Astrocyte (in vitro differentiated cells and primary cell): ENCODE measurements around the gene DEPDC7. TPM values are rescaled to one million over a fixed set of nuclear protein-coding genes. Genes with fewer than 3 reads are reported as not detected.

ENCODE experiments used
- DNase-seq: peaks from one replicate; pipeline ENCODE4 v3.0.0-alpha.2; 2010; ENCODE audit warnings: low read depth
- FAIRE-seq: peaks from 2 replicates; lab custom pipeline; 2011; peaks lifted over from hg19 to GRCh38; lab: Jason Lieb, UNC
- H2AFZ ChIP-seq: 2 replicates; pipeline ENCODE4 v1.6.0; 2012; ENCODE audit warnings: low read depth, low read length, inconsistent platforms
- H3K27ac ChIP-seq: 2 replicates; pipeline ENCODE4 v1.5.1; 2011; ENCODE audit warnings: low read depth, low read length, inconsistent platforms
- H3K27me3 ChIP-seq: 2 replicates; pipeline ENCODE4 v1.6.0; 2011; ENCODE audit warnings: low read length, inconsistent platforms; ENCODE audit not compliant: insufficient read depth
- H3K36me3 ChIP-seq: 2 replicates; pipeline ENCODE4 v1.5.1; 2011; ENCODE audit warnings: low read length, inconsistent platforms; ENCODE audit not compliant: insufficient read depth
- H3K4me1 ChIP-seq: 2 replicates; pipeline ENCODE4 v1.5.1; 2011; ENCODE audit warnings: low read length, inconsistent platforms; ENCODE audit not compliant: insufficient read depth
- H3K4me2 ChIP-seq: 2 replicates; pipeline ENCODE4 v1.6.0; 2012; ENCODE audit warnings: low read length, inconsistent platforms
- H3K4me3 ChIP-seq: 2 replicates; pipeline ENCODE4 v1.5.1; 2011; ENCODE audit warnings: low read depth, mild to moderate bottlenecking, low read length, inconsistent platforms; ENCODE audit not compliant: insufficient read depth
- H3K79me2 ChIP-seq: 2 replicates; pipeline ENCODE4 v1.6.0; 2012; ENCODE audit warnings: mild to moderate bottlenecking, low read length, inconsistent platforms; ENCODE audit not compliant: insufficient read depth
- H3K9ac ChIP-seq: 2 replicates; pipeline ENCODE4 v1.6.0; 2012; ENCODE audit warnings: mild to moderate bottlenecking, low read length, inconsistent platforms
- H3K9me3 ChIP-seq: 2 replicates; pipeline ENCODE4 v1.5.1; 2012; ENCODE audit warnings: low read depth, mild to moderate bottlenecking, low read length, inconsistent platforms; ENCODE audit not compliant: insufficient read depth
- H4K20me1 ChIP-seq: 2 replicates; pipeline ENCODE4 v1.6.0; 2012; ENCODE audit warnings: low read length, inconsistent platforms; ENCODE audit not compliant: insufficient read depth
- H3K27ac Mint-ChIP-seq: one replicate; pipeline ENCODE4 v1.8.0; 2021; ENCODE audit warnings: mild to moderate bottlenecking, mixed read lengths; ENCODE audit not compliant: unreplicated experiment
- H3K27me3 Mint-ChIP-seq: one replicate; pipeline ENCODE4 v1.8.0; 2021; ENCODE audit warnings: low read depth, mixed read lengths; ENCODE audit not compliant: unreplicated experiment
- H3K36me3 Mint-ChIP-seq: one replicate; pipeline ENCODE4 v1.8.0; 2021; ENCODE audit warnings: low read depth, mixed read lengths; ENCODE audit not compliant: unreplicated experiment
- H3K4me1 Mint-ChIP-seq: one replicate; pipeline ENCODE4 v1.8.0; 2021; ENCODE audit warnings: low read depth, mixed read lengths; ENCODE audit not compliant: unreplicated experiment
- H3K4me3 Mint-ChIP-seq: one replicate; pipeline ENCODE4 v1.8.0; 2021; ENCODE audit warnings: mild to moderate bottlenecking, moderate library complexity, mixed read lengths; ENCODE audit not compliant: unreplicated experiment
- H3K9me3 Mint-ChIP-seq: one replicate; pipeline ENCODE4 v1.8.0; 2021; ENCODE audit warnings: mild to moderate bottlenecking, mixed read lengths; ENCODE audit not compliant: unreplicated experiment
- CTCF ChIP-seq: IDR thresholded peaks from 2 replicates; pipeline ENCODE4 v1.5.1; 2011; ENCODE audit warnings: low read depth, mild to moderate bottlenecking, inconsistent platforms, low read length, moderate library complexity; ENCODE audit not compliant: insufficient read depth
- EZH2 ChIP-seq: IDR thresholded peaks from 2 replicates; pipeline ENCODE4 v1.6.1; 2012; ENCODE audit warnings: mild to moderate bottlenecking, low read length, inconsistent platforms; ENCODE audit not compliant: insufficient read depth
- total RNA-seq: library from RNA; stranded (reverse); gene quantifications from 2 replicates; pipeline ENCODE4 v1.2.1, GENCODE V29; 2021

Gene DEPDC7
- total RNA-seq, 1 donor from 2014 or later = 3.7 TPM

- peaks cover 6% of the 10 kb centered on the region for H3K36me3 ChIP-seq
- H3K27me3 Mint-ChIP-seq = no peaks in the 10 kb centered on the region
Measured at GRCh38 chr11:33065445-33066178, 49.9 kb downstream of the DEPDC7 start.

GRCh38 chr11:33067294-33067693, 51.6 kb downstream of the DEPDC7 start:
- Histone ChIP-seq H4K20me1 (peaks cover 6% of the 10 kb centered on the region), H2AFZ (no peak overlapping the region), H3K9ac (no peak overlapping the region), H3K27ac (no peak overlapping the region), H3K4me1 (peaks cover 4% of the 10 kb centered on the region), H3K4me3 (no peak overlapping the region), H3K4me2 (no peak overlapping the region), H3K79me2 (no peaks in the 10 kb centered on the region), H3K27me3 (no peaks in the 10 kb centered on the region), H3K36me3 (peaks cover 12% of the 10 kb centered on the region), H3K9me3 (no peaks in the 10 kb centered on the region)
- no peak overlapping the region for H3K27ac Mint-ChIP-seq
- H3K4me3 Mint-ChIP-seq = no peak overlapping the region
- peaks cover 17% of the 10 kb centered on the region for H3K4me1 Mint-ChIP-seq
- TF ChIP-seq CTCF = no peak
- TF ChIP-seq EZH2 = no peak
- peaks cover 10% of the 10 kb centered on the region for H3K36me3 Mint-ChIP-seq
- DNase-seq (no peak), FAIRE-seq (no peak)
- H3K27me3 Mint-ChIP-seq = no peaks in the 10 kb centered on the region
- H3K9me3 Mint-ChIP-seq = no peaks in the 10 kb centered on the region

More at GRCh38 chr11:33065445-33066178, 49.9 kb downstream of the DEPDC7 start:
- no peaks in the 10 kb centered on the region for H3K79me2 ChIP-seq
- no peak overlapping the region for H3K4me2 ChIP-seq
- no peaks in the 10 kb centered on the region for H3K9me3 ChIP-seq
- no peaks in the 10 kb centered on the region for H3K27me3 ChIP-seq
- peaks cover 6% of the 10 kb centered on the region for H4K20me1 ChIP-seq
- H3K27ac ChIP-seq = no peak overlapping the region
- H3K4me3 Mint-ChIP-seq = no peak overlapping the region
- H3K36me3 Mint-ChIP-seq = peaks cover 8% of the 10 kb centered on the region
- no peak overlapping the region for H2AFZ ChIP-seq
- no peak for FAIRE-seq
- peaks cover 24% of the 10 kb centered on the region for H3K4me1 Mint-ChIP-seq
- no peaks in the 10 kb centered on the region for H3K9me3 Mint-ChIP-seq
- TF ChIP-seq CTCF (peak; percentile 92), EZH2 (no peak)
- H3K4me3 ChIP-seq = no peak overlapping the region
- H3K4me1 ChIP-seq = peaks cover 11% of the 10 kb centered on the region
- no peak overlapping the region for H3K27ac Mint-ChIP-seq
- DNase-seq = peak; percentile 25
- H3K9ac ChIP-seq = no peak overlapping the region
